Gastroesophageal sphincter (tissue), 3 donors: ENCODE data around the gene ADGRD1.

Source experiments
- CTCF ChIP-seq, 4 experiments: fragments of 200-600 bp in 2 of 4; fragments of 450-650 bp in 2 of 4; sonication (generic) in 1 of 4; IDR thresholded peaks; one replicate each; pipeline ENCODE4 v1.5.1; 2017 to 2019; ENCODE audit warnings: antibody characterized with exemption in 4 of 4, mild to moderate bottlenecking in 2 of 4, moderate library complexity in 2 of 4
- EP300 ChIP-seq: sonication (generic); formaldehyde crosslinking; IDR thresholded peaks from one replicate; pipeline ENCODE4 v1.6.1; 2017; ENCODE audit warnings: antibody characterized with exemption, mild to moderate bottlenecking
- POLR2A ChIP-seq, 2 donors: fragments of 450-650 bp; IDR thresholded peaks; one replicate each; pipeline ENCODE4 v1.6.1; 2017; ENCODE audit warnings: antibody characterized with exemption in 2 of 2, mild to moderate bottlenecking in 2 of 2, moderate library complexity in 1 of 2
- POLR2AphosphoS5 ChIP-seq: sonication (generic); formaldehyde crosslinking; IDR thresholded peaks from one replicate; pipeline ENCODE4 v1.6.1; 2017; ENCODE audit warnings: antibody characterized with exemption

DNA sequence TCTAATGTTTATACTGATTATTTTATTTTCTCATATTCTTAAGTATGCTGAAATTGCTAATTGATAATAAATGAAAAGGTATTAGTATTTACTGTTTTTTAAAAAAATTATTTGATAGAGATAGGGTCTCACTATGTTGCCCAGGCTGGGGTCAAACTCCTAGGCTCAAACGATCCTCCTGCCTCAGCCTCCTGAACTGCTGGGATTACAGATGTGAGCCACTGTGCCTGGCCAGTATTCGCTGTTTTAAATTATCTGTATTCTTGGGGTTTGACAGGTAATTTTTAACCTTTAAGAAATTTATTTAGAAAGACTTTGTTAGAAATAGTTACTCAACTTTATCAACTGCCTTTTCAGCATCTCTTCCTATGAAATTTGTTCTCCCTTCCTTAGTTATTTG lies 49.6 kb upstream of the ADGRD1 start:
- TF ChIP-seq EP300 = no peak
- TF ChIP-seq POLR2A (IDR thresholded peaks at IDR 0.05) = no peak
- TF ChIP-seq CTCF (IDR thresholded peaks at IDR 0.05) = no peak
- TF ChIP-seq POLR2AphosphoS5 = no peak
